Measurements from ENCODE around the gene CDH23. TPM values are rescaled to one million over a fixed set of nuclear protein-coding genes. Genes with fewer than 3 reads are reported as not detected.

Gene CDH23
- total and polyA plus RNA-seq, 10 of the 15 experiments (the other 5 are each of a cell fraction or from before 2014, with no cell fraction given) = 0.09 to 0.40 (median 0.15) TPM; not detected in 1

DNA sequence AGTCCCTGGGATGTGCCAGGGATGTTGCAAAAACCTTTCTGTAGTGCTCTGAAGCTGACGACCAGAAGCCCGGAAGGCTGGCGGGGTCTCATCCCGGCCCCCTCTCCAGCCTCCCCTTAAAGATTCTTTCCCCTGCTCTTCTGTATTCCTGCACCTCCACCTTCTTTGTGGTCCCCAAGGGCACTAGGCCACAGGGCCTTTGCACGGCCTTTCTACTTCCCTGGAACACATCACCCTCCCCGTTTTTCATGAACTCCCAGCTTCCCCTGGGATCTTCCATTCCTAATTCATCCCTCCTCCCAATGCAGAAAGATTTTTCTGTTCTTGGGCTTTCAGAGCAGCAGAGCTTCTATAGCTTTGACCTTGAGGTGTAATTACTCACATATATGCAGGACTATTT is 127.0 kb downstream of the CDH23 start:
- Histone ChIP-seq H3K36me3 (ENCODE audit: control insufficient read depth in 2 of 2, insufficient read depth in 2 of 2, low read length in 1 of 2) (no peaks in the 10 kb centered on the region), H3K27me3 (replicated peaks in 1 of 2; ENCODE audit: control insufficient read depth in 2 of 2, insufficient read depth in 2 of 2, low read length in 1 of 2) (peaks cover 0 to 10% of the 10 kb centered on the region in 2 experiments; a peak in 3 of 4 replicates), H3K4me2 (ENCODE audit: control insufficient read depth, insufficient read depth) (no peak overlapping the region), H3K4me1 (ENCODE audit: control insufficient read depth, insufficient read depth, low read length) (no peaks in the 10 kb centered on the region), H3K4me3 (no peak overlapping the region), H3K27ac (ENCODE audit: control insufficient read depth, insufficient read depth) (no peak overlapping the region), H4K20me1 (ENCODE audit: control insufficient read depth, insufficient read depth) (no peaks in the 10 kb centered on the region; the same call in 1 of the 2 replicates), H3K79me2 (ENCODE audit: control insufficient read depth, insufficient read depth, low read length) (no peaks in the 10 kb centered on the region), H3K9ac (ENCODE audit: control insufficient read depth, insufficient read depth, low read length) (no peak overlapping the region), H2AFZ (ENCODE audit: control insufficient read depth, low read depth, low read length) (no peak overlapping the region), H3K9me3 (replicated peaks; ENCODE audit: control insufficient read depth, insufficient read depth, low read length) (no peaks in the 10 kb centered on the region)
- RAD21 ChIA-PET (ENCODE audit: unreplicated experiment) = no interaction called here
- FAIRE-seq = no peak
- no peak for DNase-seq (ENCODE audit: low read depth, low spot score)
- POLR2A ChIA-PET = no interaction called here
- SMC1A ChIA-PET (ENCODE audit: uncharacterized antibody, unreplicated experiment) = no interaction called here
- in situ Hi-C loops (cut with MboI) = no loop called here
- CTCF ChIA-PET = interaction anchor here (1.5 kb wide), 1 partner anchor 184 kb away, joined by 4 read pairs; no protein-coding TSS in a partner anchor
- no TSS peak for BruUV-seq (replicated peaks)
- no peak for ATAC-seq
- intact Hi-C loops (cut with micrococcal nuclease; ENCODE audit: unreplicated experiment) = no loop called here
- WGBS (ENCODE audit: insufficient coverage, insufficient replicate concordance, low lambda C conversion rate, missing lambda C conversion rate) = 11% methylated on average over 6 of the region's 6 CpGs
- TF ChIP-seq MTA3 (IDR thresholded peaks at IDR 0.05; ENCODE audit: borderline replicate concordance, low read length) (no peak), FOXK2 (IDR thresholded peaks at IDR 0.05) (no peak), CEBPZ (IDR thresholded peaks at IDR 0.05; ENCODE audit: low read depth, low read length) (no peak), NBN (IDR thresholded peaks at IDR 0.05) (no peak), SREBF2 (IDR thresholded peaks at IDR 0.05; ENCODE audit: low read length) (no peak), NFYB (IDR thresholded peaks at IDR 0.05; ENCODE audit: insufficient read depth, low read depth, low read length) (no peak), KDM1A (IDR thresholded peaks at IDR 0.05; ENCODE audit: borderline replicate concordance) (no peak), ETV6 (conservative IDR thresholded peaks at IDR 0.05 in 1 of 2, IDR thresholded peaks at IDR 0.05 in 1 of 2; ENCODE audit: borderline replicate concordance in 1 of 2, low read depth in 1 of 2) (no peak), TAF1 (IDR thresholded peaks at IDR 0.05; ENCODE audit: borderline replicate concordance, low read depth, low read length) (no peak)
- TF ChIP-seq, protein P1, sequence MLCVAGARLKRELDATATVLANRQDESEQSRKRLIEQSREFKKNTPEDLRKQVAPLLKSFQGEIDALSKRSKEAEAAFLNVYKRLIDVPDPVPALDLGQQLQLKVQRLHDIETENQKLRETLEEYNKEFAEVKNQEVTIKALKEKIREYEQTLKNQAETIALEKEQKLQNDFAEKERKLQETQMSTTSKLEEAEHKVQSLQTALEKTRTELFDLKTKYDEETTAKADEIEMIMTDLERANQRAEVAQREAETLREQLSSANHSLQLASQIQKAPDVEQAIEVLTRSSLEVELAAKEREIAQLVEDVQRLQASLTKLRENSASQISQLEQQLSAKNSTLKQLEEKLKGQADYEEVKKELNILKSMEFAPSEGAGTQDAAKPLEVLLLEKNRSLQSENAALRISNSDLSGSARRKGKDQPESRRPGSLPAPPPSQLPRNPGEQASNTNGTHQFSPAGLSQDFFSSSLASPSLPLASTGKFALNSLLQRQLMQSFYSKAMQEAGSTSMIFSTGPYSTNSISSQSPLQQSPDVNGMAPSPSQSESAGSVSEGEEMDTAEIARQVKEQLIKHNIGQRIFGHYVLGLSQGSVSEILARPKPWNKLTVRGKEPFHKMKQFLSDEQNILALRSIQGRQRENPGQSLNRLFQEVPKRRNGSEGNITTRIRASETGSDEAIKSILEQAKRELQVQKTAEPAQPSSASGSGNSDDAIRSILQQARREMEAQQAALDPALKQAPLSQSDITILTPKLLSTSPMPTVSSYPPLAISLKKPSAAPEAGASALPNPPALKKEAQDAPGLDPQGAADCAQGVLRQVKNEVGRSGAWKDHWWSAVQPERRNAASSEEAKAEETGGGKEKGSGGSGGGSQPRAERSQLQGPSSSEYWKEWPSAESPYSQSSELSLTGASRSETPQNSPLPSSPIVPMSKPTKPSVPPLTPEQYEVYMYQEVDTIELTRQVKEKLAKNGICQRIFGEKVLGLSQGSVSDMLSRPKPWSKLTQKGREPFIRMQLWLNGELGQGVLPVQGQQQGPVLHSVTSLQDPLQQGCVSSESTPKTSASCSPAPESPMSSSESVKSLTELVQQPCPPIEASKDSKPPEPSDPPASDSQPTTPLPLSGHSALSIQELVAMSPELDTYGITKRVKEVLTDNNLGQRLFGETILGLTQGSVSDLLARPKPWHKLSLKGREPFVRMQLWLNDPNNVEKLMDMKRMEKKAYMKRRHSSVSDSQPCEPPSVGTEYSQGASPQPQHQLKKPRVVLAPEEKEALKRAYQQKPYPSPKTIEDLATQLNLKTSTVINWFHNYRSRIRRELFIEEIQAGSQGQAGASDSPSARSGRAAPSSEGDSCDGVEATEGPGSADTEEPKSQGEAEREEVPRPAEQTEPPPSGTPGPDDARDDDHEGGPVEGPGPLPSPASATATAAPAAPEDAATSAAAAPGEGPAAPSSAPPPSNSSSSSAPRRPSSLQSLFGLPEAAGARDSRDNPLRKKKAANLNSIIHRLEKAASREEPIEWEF (IDR thresholded peaks at IDR 0.05; ENCODE audit: insufficient replicate concordance, low read depth, low read length) = no peak
- TF ChIP-seq, protein P2, sequence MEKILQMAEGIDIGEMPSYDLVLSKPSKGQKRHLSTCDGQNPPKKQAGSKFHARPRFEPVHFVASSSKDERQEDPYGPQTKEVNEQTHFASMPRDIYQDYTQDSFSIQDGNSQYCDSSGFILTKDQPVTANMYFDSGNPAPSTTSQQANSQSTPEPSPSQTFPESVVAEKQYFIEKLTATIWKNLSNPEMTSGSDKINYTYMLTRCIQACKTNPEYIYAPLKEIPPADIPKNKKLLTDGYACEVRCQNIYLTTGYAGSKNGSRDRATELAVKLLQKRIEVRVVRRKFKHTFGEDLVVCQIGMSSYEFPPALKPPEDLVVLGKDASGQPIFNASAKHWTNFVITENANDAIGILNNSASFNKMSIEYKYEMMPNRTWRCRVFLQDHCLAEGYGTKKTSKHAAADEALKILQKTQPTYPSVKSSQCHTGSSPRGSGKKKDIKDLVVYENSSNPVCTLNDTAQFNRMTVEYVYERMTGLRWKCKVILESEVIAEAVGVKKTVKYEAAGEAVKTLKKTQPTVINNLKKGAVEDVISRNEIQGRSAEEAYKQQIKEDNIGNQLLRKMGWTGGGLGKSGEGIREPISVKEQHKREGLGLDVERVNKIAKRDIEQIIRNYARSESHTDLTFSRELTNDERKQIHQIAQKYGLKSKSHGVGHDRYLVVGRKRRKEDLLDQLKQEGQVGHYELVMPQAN (conservative IDR thresholded peaks at IDR 0.05) = no peak
- TF ChIP-seq, protein P3, sequence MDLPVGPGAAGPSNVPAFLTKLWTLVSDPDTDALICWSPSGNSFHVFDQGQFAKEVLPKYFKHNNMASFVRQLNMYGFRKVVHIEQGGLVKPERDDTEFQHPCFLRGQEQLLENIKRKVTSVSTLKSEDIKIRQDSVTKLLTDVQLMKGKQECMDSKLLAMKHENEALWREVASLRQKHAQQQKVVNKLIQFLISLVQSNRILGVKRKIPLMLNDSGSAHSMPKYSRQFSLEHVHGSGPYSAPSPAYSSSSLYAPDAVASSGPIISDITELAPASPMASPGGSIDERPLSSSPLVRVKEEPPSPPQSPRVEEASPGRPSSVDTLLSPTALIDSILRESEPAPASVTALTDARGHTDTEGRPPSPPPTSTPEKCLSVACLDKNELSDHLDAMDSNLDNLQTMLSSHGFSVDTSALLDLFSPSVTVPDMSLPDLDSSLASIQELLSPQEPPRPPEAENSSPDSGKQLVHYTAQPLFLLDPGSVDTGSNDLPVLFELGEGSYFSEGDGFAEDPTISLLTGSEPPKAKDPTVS (IDR thresholded peaks at IDR 0.05; ENCODE audit: low read depth, low read length) = no peak

Data from GM12878 (cell line).